DMS153 (cell line): Measurements from ENCODE around the gene GOLGA8A.
"Not testable (repeated sequence)": the region's sequence is repeated elsewhere in the genome, so short reads cannot be mapped to it uniquely, and the experiment has no call there.

Experiments
- DNase-seq: peaks from one replicate; lab custom pipeline; 2025; lab: John Stamatoyannopoulos, UW

GOLGA8A gene

GRCh38 chr15:34437687-34438086, at the start of gene GOLGA8A:
Gene GOLGA8A (minus strand): TSS chr15:34437808. CDS start chr15:34389691, 48,117 bp downstream.
- no peak for DNase-seq

- DNase-seq, result no peak
Observed at GRCh38 chr15:34483644-34484043, 46.0 kb upstream of the GOLGA8A start.

GRCh38 chr15:34481370-34481769, 43.8 kb upstream of the GOLGA8A start:
- no peak for DNase-seq

- DNase-seq, result no peak
Observed at GRCh38 chr15:34473840-34474239, 36.2 kb upstream of the GOLGA8A start.

GRCh38 chr15:34472947-34473346, 35.3 kb upstream of the GOLGA8A start:
- DNase-seq, result no peak

GRCh38 chr15:34470892-34471291, 33.3 kb upstream of the GOLGA8A start:
- no peak for DNase-seq

- DNase-seq, result no peak
Observed at GRCh38 chr15:34470091-34470490, 32.5 kb upstream of the GOLGA8A start.

- DNase-seq, result no peak
Observed at GRCh38 chr15:34461730-34462129, 24.1 kb upstream of the GOLGA8A start.

GRCh38 chr15:34460451-34460850, 22.8 kb upstream of the GOLGA8A start:
- DNase-seq, result no peak

- DNase-seq, result no peak
Observed at GRCh38 chr15:34456658-34457057, 19.1 kb upstream of the GOLGA8A start.

- DNase-seq, result no peak
Observed at GRCh38 chr15:34442891-34443290, 5.3 kb upstream of the GOLGA8A start.

- no peak for DNase-seq
Observed at GRCh38 chr15:34439878-34440277, 2.3 kb upstream of the GOLGA8A start.

GRCh38 chr15:34436956-34437442, 609 bp downstream of the GOLGA8A start:
- DNase-seq, result no peak

GRCh38 chr15:34436126-34436955, 1.3 kb downstream of the GOLGA8A start:
- no peak for DNase-seq

GRCh38 chr15:34435658-34436057, 1.9 kb downstream of the GOLGA8A start:
- no peak for DNase-seq

- DNase-seq, result no peak
Observed at GRCh38 chr15:34434627-34435305, 2.8 kb downstream of the GOLGA8A start.

- DNase-seq, result not testable (repeated sequence)
Observed at GRCh38 chr15:34433956-34434626, 3.5 kb downstream of the GOLGA8A start.

GRCh38 chr15:34430642-34431041, 7.0 kb downstream of the GOLGA8A start:
- not testable (repeated sequence) for DNase-seq

GRCh38 chr15:34423425-34424090, 14.1 kb downstream of the GOLGA8A start:
- not testable (repeated sequence) for DNase-seq

GRCh38 chr15:34420953-34421352, 16.7 kb downstream of the GOLGA8A start:
- not testable (repeated sequence) for DNase-seq

- not testable (repeated sequence) for DNase-seq
Observed at GRCh38 chr15:34418435-34418834, 19.2 kb downstream of the GOLGA8A start.

- not testable (repeated sequence) for DNase-seq
Observed at GRCh38 chr15:34409511-34409910, 28.1 kb downstream of the GOLGA8A start.
